ENCODE data around the gene SLC12A7.

SLC12A7 gene

GRCh38 chr5:1081519-1081918, 30.3 kb downstream of the SLC12A7 start:
- H3K36me3 ChIP-seq (ENCODE audit: insufficient read depth, low read length), result no peaks in the 10 kb centered on the region

GRCh38 chr5:1080432-1080831, 31.4 kb downstream of the SLC12A7 start:
- no peak overlapping the region for H3K4me3 ChIP-seq (ENCODE audit: low read length, poor library complexity, severe bottlenecking)
- H3K9me3 ChIP-seq (ENCODE audit: insufficient read depth, low read depth, low read length), result no peaks in the 10 kb centered on the region
- H3K4me2 ChIP-seq (ENCODE audit: low read depth, low read length, poor library complexity, severe bottlenecking), result no peak overlapping the region
- H3K27me3 ChIP-seq (ENCODE audit: insufficient read depth, low read length, poor library complexity, severe bottlenecking), result no peaks in the 10 kb centered on the region
- no peak overlapping the region for H3K9ac ChIP-seq (ENCODE audit: low read depth, low read length, poor library complexity, severe bottlenecking)
- no peaks in the 10 kb centered on the region for H4K20me1 ChIP-seq (ENCODE audit: insufficient read depth, low read length, poor library complexity, severe bottlenecking)
- no peak for TF ChIP-seq CTCF (conservative IDR thresholded peaks at IDR 0.05; ENCODE audit: low read length)
- no peak for TF ChIP-seq EZH2phosphoT487 (IDR thresholded peaks at IDR 0.05; ENCODE audit: borderline replicate concordance)
- H3K36me3 ChIP-seq (ENCODE audit: insufficient read depth, low read length), result no peaks in the 10 kb centered on the region
- no peaks in the 10 kb centered on the region for H3F3A ChIP-seq (ENCODE audit: low read depth)
- no peaks in the 10 kb centered on the region for H3K79me2 ChIP-seq (ENCODE audit: insufficient read depth, low read length)
- no peaks in the 10 kb centered on the region for H3K9me2 ChIP-seq (replicated peaks; ENCODE audit: low read depth, low read length)
- H3K4me1 ChIP-seq (ENCODE audit: insufficient read depth, low read length, poor library complexity, severe bottlenecking), result no peaks in the 10 kb centered on the region
- H2AFZ ChIP-seq (ENCODE audit: low read length), result no peak overlapping the region

More at GRCh38 chr5:1081519-1081918, 30.3 kb downstream of the SLC12A7 start:
- TF ChIP-seq CTCF (conservative IDR thresholded peaks at IDR 0.05; ENCODE audit: low read length) (no peak), EZH2phosphoT487 (IDR thresholded peaks at IDR 0.05; ENCODE audit: borderline replicate concordance) (no peak)
- H3K4me1 ChIP-seq (ENCODE audit: insufficient read depth, low read length, poor library complexity, severe bottlenecking), result no peaks in the 10 kb centered on the region
- H3K4me3 ChIP-seq (ENCODE audit: low read length, poor library complexity, severe bottlenecking), result no peak overlapping the region
- H3K79me2 ChIP-seq (ENCODE audit: insufficient read depth, low read length), result no peaks in the 10 kb centered on the region
- H3F3A ChIP-seq (ENCODE audit: low read depth), result no peaks in the 10 kb centered on the region
- H3K9me3 ChIP-seq (ENCODE audit: insufficient read depth, low read depth, low read length), result no peaks in the 10 kb centered on the region
- no peak overlapping the region for H2AFZ ChIP-seq (ENCODE audit: low read length)
- no peaks in the 10 kb centered on the region for H3K27me3 ChIP-seq (ENCODE audit: insufficient read depth, low read length, poor library complexity, severe bottlenecking)
- no peaks in the 10 kb centered on the region for H4K20me1 ChIP-seq (ENCODE audit: insufficient read depth, low read length, poor library complexity, severe bottlenecking)
- H3K9me2 ChIP-seq (replicated peaks; ENCODE audit: low read depth, low read length), result no peaks in the 10 kb centered on the region
- no peak overlapping the region for H3K4me2 ChIP-seq (ENCODE audit: low read depth, low read length, poor library complexity, severe bottlenecking)
- H3K9ac ChIP-seq (ENCODE audit: low read depth, low read length, poor library complexity, severe bottlenecking), result no peak overlapping the region

GRCh38 chr5:1079961-1080360, 31.9 kb downstream of the SLC12A7 start:
- H3K9me2 ChIP-seq (replicated peaks; ENCODE audit: low read depth, low read length), result no peaks in the 10 kb centered on the region
- no peak overlapping the region for H3K9ac ChIP-seq (ENCODE audit: low read depth, low read length, poor library complexity, severe bottlenecking)
- H3K9me3 ChIP-seq (ENCODE audit: insufficient read depth, low read depth, low read length), result no peaks in the 10 kb centered on the region
- H3F3A ChIP-seq (ENCODE audit: low read depth), result no peaks in the 10 kb centered on the region
- no peaks in the 10 kb centered on the region for H3K79me2 ChIP-seq (ENCODE audit: insufficient read depth, low read length)
- TF ChIP-seq EZH2phosphoT487 (IDR thresholded peaks at IDR 0.05; ENCODE audit: borderline replicate concordance) (no peak), CTCF (conservative IDR thresholded peaks at IDR 0.05; ENCODE audit: low read length) (no peak)
- H3K27me3 ChIP-seq (ENCODE audit: insufficient read depth, low read length, poor library complexity, severe bottlenecking), result no peaks in the 10 kb centered on the region
- no peaks in the 10 kb centered on the region for H3K4me1 ChIP-seq (ENCODE audit: insufficient read depth, low read length, poor library complexity, severe bottlenecking)
- H3K4me2 ChIP-seq (ENCODE audit: low read depth, low read length, poor library complexity, severe bottlenecking), result no peak overlapping the region
- no peaks in the 10 kb centered on the region for H3K36me3 ChIP-seq (ENCODE audit: insufficient read depth, low read length)
- H2AFZ ChIP-seq (ENCODE audit: low read length), result no peak overlapping the region
- no peak overlapping the region for H3K4me3 ChIP-seq (ENCODE audit: low read length, poor library complexity, severe bottlenecking)
- H4K20me1 ChIP-seq (ENCODE audit: insufficient read depth, low read length, poor library complexity, severe bottlenecking), result no peaks in the 10 kb centered on the region

Measured in Loucy (cell line).